HEK293 (cell line): ENCODE measurements around the gene SIGLECL1.

Experiments
- CTCF ChIP-seq: fragments of 450-650 bp; formaldehyde crosslinking; IDR thresholded peaks from 2 replicates; pipeline ENCODE4 v1.5.1; 2016; ENCODE audit warnings: missing biosample characterization, missing genetic modification characterization
- PRDM10 ChIP-seq: fragments of 450-650 bp; formaldehyde crosslinking; IDR thresholded peaks from 2 replicates; pipeline ENCODE4 v1.5.1; 2016; ENCODE audit warnings: missing biosample characterization, missing genetic modification characterization
- REST ChIP-seq: fragments of 450-650 bp; formaldehyde crosslinking; IDR thresholded peaks from 2 replicates; pipeline ENCODE4 v1.5.1; 2016; ENCODE audit warnings: missing biosample characterization, missing genetic modification characterization
- TCF7L2 ChIP-seq: IDR thresholded peaks from 2 replicates; pipeline ENCODE4 v1.6.1; 2011; ENCODE audit warnings: low read depth, mild to moderate bottlenecking, inconsistent platforms, low read length, moderate library complexity, borderline replicate concordance
- TSHZ1 ChIP-seq: fragments of 450-650 bp; formaldehyde crosslinking; IDR thresholded peaks from 2 replicates; pipeline ENCODE4 v1.5.1; 2016; ENCODE audit warnings: missing biosample characterization, missing genetic modification characterization, borderline replicate concordance
- ZNF274 ChIP-seq, 2 experiments: fragments of 200-500 bp in 1 of 2; fragments of 450-650 bp in 1 of 2; sonication (Bioruptor generic) in 1 of 2; formaldehyde crosslinking in 1 of 2; IDR thresholded peaks; 2 replicates each; pipeline versions ENCODE4 v1.5.1 to v1.6.1; 2014 to 2016; ENCODE audit warnings: borderline replicate concordance in 1 of 2, inconsistent platforms in 1 of 2, low read length in 1 of 2, missing biosample characterization in 1 of 2, missing genetic modification characterization in 1 of 2
- ZNF362 ChIP-seq: fragments of 450-650 bp; formaldehyde crosslinking; IDR thresholded peaks from 2 replicates; pipeline ENCODE4 v1.5.1; 2016; ENCODE audit warnings: missing biosample characterization, missing genetic modification characterization

- TF ChIP-seq PRDM10 (tag by site-specific recombination) (no peak), TCF7L2 (no peak), REST (tag by site-specific recombination) (no peak), CTCF (tag by site-specific recombination) (no peak), TSHZ1 (no peak), ZNF362 (no peak), ZNF274 (IDR thresholded peaks at IDR 0.05; ENCODE audit: low read length) (no peak), ZNF274 (tag by site-specific recombination; IDR thresholded peaks at IDR 0.05; ENCODE audit: borderline replicate concordance) (no peak)
Measured at GRCh38 chr19:51282335-51282734, 31.5 kb downstream of the SIGLECL1 start.
